GM23338 (cell line): ENCODE data around the gene TMUB1. TPM values are rescaled to one million over a fixed set of nuclear protein-coding genes. Genes with fewer than 3 reads are reported as not detected.

Experiments used
- ATAC-seq: fragments of 200-7000 bp; cut with Tn5 transposase; 3 replicates; pipeline ENCODE4 v1.9.1; 2020
- DNase-seq: peaks from one replicate; pipeline ENCODE4 v3.0.0-alpha.2; 2015; ENCODE audit warnings: low spot score
- H2AFZ ChIP-seq: fragments of 200-600 bp; sonication (generic); 2 replicates; pipeline ENCODE4 v1.8.0; 2016; ENCODE audit warnings: antibody characterized with exemption, mild to moderate bottlenecking, moderate library complexity
- H3F3A ChIP-seq: fragments of 200-600 bp; sonication (generic); replicated peaks from 2 replicates; pipeline ENCODE4 v1.8.0; 2017; ENCODE audit warnings: antibody characterized with exemption, mixed run types, low read depth
- H3K27ac ChIP-seq: fragments of 200-600 bp; sonication (generic); 2 replicates; pipeline ENCODE4 v1.6.1; 2016; ENCODE audit warnings: low read depth
- H3K27me3 ChIP-seq: fragments of 200-600 bp; sonication (generic); 2 replicates; pipeline ENCODE4 v1.8.0; 2016; ENCODE audit warnings: mild to moderate bottlenecking, mixed run types, moderate library complexity; ENCODE audit not compliant: insufficient read depth
- H3K36me3 ChIP-seq: fragments of 200-600 bp; sonication (generic); 2 replicates; pipeline ENCODE4 v1.8.0; 2016; ENCODE audit warnings: mild to moderate bottlenecking; ENCODE audit not compliant: insufficient read depth
- H3K4me1 ChIP-seq: fragments of 200-600 bp; sonication (generic); 2 replicates; pipeline ENCODE4 v1.8.0; 2016; ENCODE audit warnings: mild to moderate bottlenecking, moderate library complexity; ENCODE audit not compliant: insufficient read depth
- H3K4me2 ChIP-seq: fragments of 200-600 bp; sonication (generic); 2 replicates; pipeline ENCODE4 v1.7.1; 2017; ENCODE audit warnings: mixed run types
- H3K4me3 ChIP-seq: fragments of 200-600 bp; sonication (generic); 2 replicates; pipeline ENCODE4 v1.6.1; 2016; ENCODE audit warnings: mixed run types
- H3K79me2 ChIP-seq: fragments of 200-600 bp; sonication (generic); replicated peaks from 2 replicates; pipeline ENCODE4 v1.8.0; 2017; ENCODE audit warnings: mild to moderate bottlenecking; ENCODE audit not compliant: insufficient read depth
- H3K9me2 ChIP-seq: fragments of 200-600 bp; sonication (generic); 2 replicates; pipeline ENCODE4 v1.8.0; 2017; ENCODE audit not compliant: insufficient read depth
- H4K20me1 ChIP-seq: fragments of 200-600 bp; sonication (generic); replicated peaks from 2 replicates; pipeline ENCODE4 v1.8.0; 2017; ENCODE audit warnings: mild to moderate bottlenecking; ENCODE audit not compliant: insufficient read depth
- H3K27ac Mint-ChIP-seq: 2 replicates; pipeline ENCODE4 v1.8.0; 2020; ENCODE audit warnings: inconsistent platforms, mild to moderate bottlenecking, moderate library complexity, mixed read lengths
- H3K27me3 Mint-ChIP-seq: 3 replicates; pipeline ENCODE4 v1.8.0; 2022; ENCODE audit warnings: low read depth, mild to moderate bottlenecking, moderate library complexity, mixed read lengths, inconsistent platforms; ENCODE audit not compliant: insufficient read depth, poor library complexity
- H3K36me3 Mint-ChIP-seq: 3 replicates; pipeline ENCODE4 v1.8.0; 2021; ENCODE audit warnings: low read depth, mild to moderate bottlenecking, inconsistent platforms, moderate library complexity, mixed read lengths
- H3K4me1 Mint-ChIP-seq: 3 replicates; pipeline ENCODE4 v1.8.0; 2020; ENCODE audit warnings: mild to moderate bottlenecking, inconsistent platforms, mixed read lengths
- H3K4me3 Mint-ChIP-seq: 3 replicates; pipeline ENCODE4 v1.8.0; 2021; ENCODE audit warnings: moderate library complexity, mild to moderate bottlenecking, inconsistent platforms, mixed read lengths
- H3K9me3 Mint-ChIP-seq: 3 replicates; pipeline ENCODE4 v1.8.0; 2020; ENCODE audit warnings: moderate library complexity, mild to moderate bottlenecking, inconsistent platforms, mixed read lengths
- CREB1 ChIP-seq: fragments of 250-450 bp; sonication (Bioruptor Pico); IDR thresholded peaks from 2 replicates; pipeline ENCODE4 v1.5.0; 2020; ENCODE audit warnings: low read depth, mild to moderate bottlenecking, moderate library complexity
- CTCF ChIP-seq, 2 experiments: fragments of 200-600 bp in 1 of 2; sonication (generic) in 1 of 2; conservative IDR thresholded peaks; 2 replicates each; pipeline versions ENCODE4 v1.5.1 to v1.6.1; 2016 to 2017; ENCODE audit warnings: antibody characterized with exemption in 2 of 2, low read depth in 2 of 2, mild to moderate bottlenecking in 2 of 2, moderate library complexity in 1 of 2
- ETS1 ChIP-seq: IDR thresholded peaks from 2 replicates; pipeline ENCODE4 v1.6.1; 2016; ENCODE audit warnings: antibody characterized with exemption
- EZH2 ChIP-seq: fragments of 200-600 bp; sonication (generic); IDR thresholded peaks from one replicate; pipeline ENCODE4 v1.8.0; 2017; ENCODE audit warnings: antibody characterized with exemption, mild to moderate bottlenecking, low read depth; ENCODE audit not compliant: unreplicated experiment
- EZH2phosphoT487 ChIP-seq: fragments of 200-600 bp; sonication (generic); IDR thresholded peaks from one replicate; pipeline ENCODE4 v1.8.1; 2018; ENCODE audit warnings: antibody characterized with exemption; ENCODE audit not compliant: unreplicated experiment
- JUNB ChIP-seq: IDR thresholded peaks from one replicate; pipeline ENCODE4 v1.6.1; 2016; ENCODE audit warnings: antibody characterized with exemption; ENCODE audit not compliant: unreplicated experiment
- NANOG ChIP-seq: IDR thresholded peaks from 2 replicates; pipeline ENCODE4 v1.6.1; 2016; ENCODE audit warnings: antibody characterized with exemption, borderline replicate concordance
- REST ChIP-seq: IDR thresholded peaks from one replicate; pipeline ENCODE4 v1.6.1; 2018; ENCODE audit warnings: antibody characterized with exemption; ENCODE audit not compliant: unreplicated experiment
- polyA plus RNA-seq: library from polyadenylated mRNA; unstranded; fragments of >200 nt; fragmentation: Nextera tagmentation; extraction: Ambion mirVana; gene quantifications from 2 replicates; pipeline ENCODE4 v1.2.1, GENCODE V29; 2016
- total RNA-seq: library from RNA; depleted of rRNA; stranded (reverse); fragments of >200 nt; shearing (Covaris generic); gene quantifications from 2 replicates; pipeline ENCODE4 v1.2.3, GENCODE V29; 2014

Gene TMUB1
- total and polyA plus RNA-seq, 2 experiments from 2014 or later, result 47.6 to 61.1 TPM

DNA sequence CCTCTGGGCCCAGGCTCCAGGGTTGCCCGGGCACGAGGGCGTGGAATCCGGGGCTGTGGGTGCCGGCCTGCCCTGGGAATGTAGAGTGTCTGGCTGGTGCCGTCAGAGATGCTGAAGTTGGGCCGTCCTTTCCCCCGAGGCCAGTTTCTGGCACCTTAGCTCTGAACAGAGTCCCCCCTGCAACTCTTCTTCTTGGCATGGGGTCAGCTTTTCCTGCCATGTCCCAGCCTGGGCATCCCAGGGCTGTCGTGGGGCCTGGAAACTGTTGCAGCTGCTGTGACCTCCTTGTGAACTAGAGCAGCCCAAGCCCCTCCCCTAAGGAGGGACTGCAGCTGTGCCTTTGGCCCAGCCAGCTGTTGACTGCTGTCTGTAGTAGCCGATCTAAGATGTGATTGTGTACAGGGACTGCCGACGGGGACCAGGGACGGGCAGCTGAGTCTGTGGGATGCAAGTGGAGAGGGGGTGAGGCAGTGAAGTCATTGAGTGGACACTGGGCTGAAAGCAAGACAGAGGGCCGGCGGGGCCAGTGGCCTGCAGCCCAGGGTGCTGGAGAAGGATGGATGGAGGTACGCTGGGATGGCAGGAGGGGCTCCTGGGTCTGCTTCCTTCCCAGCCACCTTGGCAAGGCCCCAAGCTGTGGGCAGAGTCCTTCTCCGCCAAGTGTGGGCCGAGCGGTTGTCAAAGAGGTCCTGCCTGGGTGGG is 48.5 kb upstream of the TMUB1 start:
- Histone ChIP-seq H3K27me3 (peaks cover 8% of the 10 kb centered on the region), H3K79me2 (no peaks in the 10 kb centered on the region), H3K36me3 (no peaks in the 10 kb centered on the region), H3K4me1 (peaks cover 2% of the 10 kb centered on the region), H3F3A (0 out of 2 replicates have a peak, but pooled peaks cover 3% of the 10 kb centered on the region), H4K20me1 (peaks cover 11% of the 10 kb centered on the region), H3K4me2 (no peak overlapping the region), H3K4me3 (no peak overlapping the region), H3K9me2 (no peaks in the 10 kb centered on the region), H2AFZ (no peak overlapping the region), H3K27ac (no peak overlapping the region)
- Mint-ChIP-seq H3K27me3 (peaks cover 21% of the 10 kb centered on the region), H3K27ac (no peak overlapping the region), H3K4me1 (peaks cover 16% of the 10 kb centered on the region), H3K4me3 (no peak overlapping the region), H3K9me3 (no peaks in the 10 kb centered on the region), H3K36me3 (peaks cover 30% of the 10 kb centered on the region)
- no peak for TF ChIP-seq EZH2
- no peak for TF ChIP-seq NANOG
- TF ChIP-seq EZH2phosphoT487, result no peak
- DNase-seq (no peak), ATAC-seq (no peak)

DNA sequence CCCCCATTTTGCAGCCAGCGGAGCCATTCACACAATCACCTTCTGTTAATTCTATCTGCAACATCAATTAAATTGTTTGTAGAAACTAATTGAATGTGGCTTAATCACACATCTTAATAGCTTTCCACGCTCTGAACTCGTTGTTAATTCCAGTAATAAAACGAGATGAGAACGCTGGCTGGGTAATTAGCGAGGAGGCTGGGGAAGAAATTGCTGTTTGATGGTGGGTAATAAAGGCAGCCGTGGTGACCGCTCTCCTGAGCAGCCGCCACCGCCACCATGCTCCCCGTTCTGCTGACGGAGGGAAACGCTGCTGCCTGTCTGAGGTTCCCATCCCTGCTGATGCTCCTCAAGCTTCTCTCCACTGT is 47.9 kb upstream of the TMUB1 start:
- Histone ChIP-seq H4K20me1 (peaks cover 11% of the 10 kb centered on the region), H3F3A (0 out of 2 replicates have a peak, but pooled peaks cover 5% of the 10 kb centered on the region)
- no peak overlapping the region for H3K27ac Mint-ChIP-seq
- TF ChIP-seq ETS1 (no peak), EZH2 (no peak), NANOG (no peak), JUNB (no peak), REST (no peak), CREB1 (CRISPR knock-in tag) (no peak), CTCF (conservative IDR thresholded peaks at IDR 0.05; ENCODE audit: low read depth in 2 of 2) (no peak)

More for the DNA sequence above, 47.9 kb upstream of the TMUB1 start:
- DNase-seq (no peak), ATAC-seq (no peak)
- Histone ChIP-seq H3K4me1 (peaks cover 5% of the 10 kb centered on the region), H3K27me3 (peaks cover 10% of the 10 kb centered on the region), H3K4me2 (no peak overlapping the region), H3K27ac (no peak overlapping the region), H3K36me3 (no peaks in the 10 kb centered on the region), H3K79me2 (no peaks in the 10 kb centered on the region), H2AFZ (no peak overlapping the region), H3K4me3 (no peak overlapping the region), H3K9me2 (no peaks in the 10 kb centered on the region)
- Mint-ChIP-seq H3K4me1 (peaks cover 11% of the 10 kb centered on the region), H3K27me3 (peaks cover 25% of the 10 kb centered on the region), H3K9me3 (no peaks in the 10 kb centered on the region), H3K4me3 (no peak overlapping the region), H3K36me3 (peaks cover 25% of the 10 kb centered on the region)
